IPS DF 4.7 (cell line): ENCODE data around the gene STAG2.
"Not testable (repeated sequence)": the region's sequence is repeated elsewhere in the genome, so short reads cannot be mapped to it uniquely, and the experiment has no call there.

Experiments
- DNase-seq: peaks from one replicate; pipeline ENCODE4 v3.0.0-alpha.2; 2013; ENCODE audit warnings: low spot score; ENCODE audit errors: extremely low read depth

Gene STAG2

GRCh38 chrX:124033821-124034220 is 72.3 kb downstream of the STAG2 start:
- DNase-seq = no peak

- no peak for DNase-seq
Observed at GRCh38 chrX:124035657-124036056, 74.2 kb downstream of the STAG2 start.

- DNase-seq = no peak
Observed at GRCh38 chrX:124042042-124042441, 80.5 kb downstream of the STAG2 start.

- no peak for DNase-seq
Observed at GRCh38 chrX:124045109-124045508, 83.6 kb downstream of the STAG2 start.

GRCh38 chrX:124084417-124084816 is 122.9 kb downstream of the STAG2 start:
- DNase-seq = not testable (repeated sequence)

GRCh38 chrX:124085063-124085462 is 123.6 kb downstream of the STAG2 start:
- no peak for DNase-seq

GRCh38 chrX:124086411-124086810 is 124.9 kb downstream of the STAG2 start:
- DNase-seq = no peak

- no peak for DNase-seq
Observed at GRCh38 chrX:124087000-124087746, 125.7 kb downstream of the STAG2 start.

- DNase-seq = no peak
Observed at GRCh38 chrX:124093222-124093621, 131.7 kb downstream of the STAG2 start.

- DNase-seq = no peak
Observed at GRCh38 chrX:124097116-124097515, 135.6 kb downstream of the STAG2 start.

GRCh38 chrX:124098089-124098488 is 136.6 kb downstream of the STAG2 start:
- DNase-seq = no peak

- no peak for DNase-seq
Observed at GRCh38 chrX:124103966-124104365, 142.5 kb downstream of the STAG2 start.

- not testable (repeated sequence) for DNase-seq
Observed at GRCh38 chrX:124104512-124104911, 143.0 kb downstream of the STAG2 start.

- DNase-seq = no peak
Observed at GRCh38 chrX:124113621-124114600, 152.4 kb downstream of the STAG2 start.

GRCh38 chrX:124117325-124117724 is 155.8 kb downstream of the STAG2 start:
- DNase-seq = no peak

GRCh38 chrX:124125471-124125870 is 164.0 kb downstream of the STAG2 start:
- no peak for DNase-seq

- no peak for DNase-seq
Observed at GRCh38 chrX:124127496-124127895, 166.0 kb downstream of the STAG2 start.

- not testable (repeated sequence) for DNase-seq
Observed at GRCh38 chrX:124132437-124132836, 170.9 kb downstream of the STAG2 start.

- DNase-seq = no peak
Observed at GRCh38 chrX:124145749-124146148, 184.2 kb downstream of the STAG2 start.

GRCh38 chrX:124151195-124151594 is 189.7 kb downstream of the STAG2 start:
- DNase-seq = no peak
